Neural cell (in vitro differentiated cells): ENCODE measurements around the gene DCDC2. TPM values are rescaled to one million over a fixed set of nuclear protein-coding genes. Genes with fewer than 3 reads are reported as not detected.

Experiments used
- H2AFZ ChIP-seq: fragments of 200-600, 300-800 bp; sonication (generic), shearing (Covaris generic); 2 replicates; pipeline ENCODE4 v1.6.0; 2014; ENCODE audit warnings: low read depth, mild to moderate bottlenecking, antibody characterized with exemption, low read length, moderate library complexity
- H3F3A ChIP-seq: fragments of 200-600 bp; shearing (Covaris generic); 2 replicates; pipeline ENCODE4 v1.6.1; 2016; ENCODE audit warnings: mild to moderate bottlenecking, moderate library complexity, mixed read lengths, antibody characterized with exemption, low read length; ENCODE audit not compliant: insufficient read depth, poor library complexity, severe bottlenecking
- H3K27ac ChIP-seq: fragments of 200-600, 300-800 bp; sonication (generic), shearing (Covaris generic); 2 replicates; pipeline ENCODE4 v1.5.1; 2014; ENCODE audit warnings: mild to moderate bottlenecking, low read length, moderate library complexity
- H3K27me3 ChIP-seq: fragments of 300-800, 200-600 bp; sonication (generic), shearing (Covaris generic); 2 replicates; pipeline ENCODE4 v1.6.0; 2014; ENCODE audit warnings: mild to moderate bottlenecking, low read depth, low read length, moderate library complexity; ENCODE audit not compliant: insufficient read depth
- H3K36me3 ChIP-seq: fragments of 300-800, 200-600 bp; sonication (generic), shearing (Covaris generic); 2 replicates; pipeline ENCODE4 v1.5.1; 2014; ENCODE audit warnings: mild to moderate bottlenecking, antibody characterized with exemption, low read length, moderate library complexity; ENCODE audit not compliant: insufficient read depth
- H3K4me2 ChIP-seq: fragments of 300-800, 200-600 bp; sonication (generic), shearing (Covaris generic); 2 replicates; pipeline ENCODE4 v1.6.0; 2014; ENCODE audit warnings: mild to moderate bottlenecking, low read length
- H3K4me3 ChIP-seq: fragments of 300-800, 200-600 bp; sonication (generic), shearing (Covaris generic); 2 replicates; pipeline ENCODE4 v1.5.1; 2014; ENCODE audit warnings: mild to moderate bottlenecking, low read length, moderate library complexity
- H3K79me2 ChIP-seq: fragments of 200-600 bp; shearing (Covaris generic); replicated peaks from 2 replicates; pipeline ENCODE4 v1.6.0; 2014; ENCODE audit warnings: mild to moderate bottlenecking, low read length, moderate library complexity; ENCODE audit not compliant: insufficient read depth
- H3K9ac ChIP-seq: fragments of 300-800, 200-600 bp; sonication (generic), shearing (Covaris generic); 2 replicates; pipeline ENCODE4 v1.6.1; 2016; ENCODE audit warnings: mild to moderate bottlenecking, low read length, mixed read lengths
- H3K9me2 ChIP-seq: fragments of 200-600 bp; shearing (Covaris generic); 2 replicates; pipeline ENCODE4 v1.6.1; 2016; ENCODE audit warnings: mild to moderate bottlenecking, low read length, mixed read lengths; ENCODE audit not compliant: insufficient read depth
- H3K9me3 ChIP-seq: fragments of 200-600, 300-800 bp; sonication (generic), shearing (Covaris generic); 2 replicates; pipeline ENCODE4 v1.6.1; 2016; ENCODE audit warnings: mild to moderate bottlenecking, mixed run types, low read length, moderate library complexity, mixed read lengths
- H4K20me1 ChIP-seq: fragments of 200-600 bp; shearing (Covaris generic); 2 replicates; pipeline ENCODE4 v1.6.1; 2016; ENCODE audit warnings: mild to moderate bottlenecking, mixed run types; ENCODE audit not compliant: insufficient read depth
- EP300 ChIP-seq: fragments of 450-650 bp; conservative IDR thresholded peaks from 2 replicates; pipeline ENCODE4 v1.6.1; 2014; ENCODE audit warnings: antibody characterized with exemption, mild to moderate bottlenecking, moderate library complexity; ENCODE audit not compliant: poor library complexity, severe bottlenecking
- EZH2 ChIP-seq: fragments of 200-600, 300-800 bp; shearing (Covaris generic), sonication (generic); IDR thresholded peaks from 2 replicates; pipeline ENCODE4 v1.6.1; 2014; ENCODE audit warnings: antibody characterized with exemption, low read length, borderline replicate concordance, mild to moderate bottlenecking; ENCODE audit not compliant: insufficient read depth, poor library complexity, severe bottlenecking
- MXI1 ChIP-seq: fragments of 450-650 bp; conservative IDR thresholded peaks from 2 replicates; pipeline ENCODE4 v1.6.1; 2014; ENCODE audit warnings: antibody characterized with exemption, mild to moderate bottlenecking; ENCODE audit not compliant: poor library complexity, severe bottlenecking
- POLR2AphosphoS5 ChIP-seq: IDR thresholded peaks from 2 replicates; pipeline ENCODE4 v1.6.1; 2012
- RAD21 ChIP-seq: fragments of 450-650 bp; conservative IDR thresholded peaks from 2 replicates; pipeline ENCODE4 v1.6.1; 2014; ENCODE audit warnings: antibody characterized with exemption, mild to moderate bottlenecking, moderate library complexity
- SMC3 ChIP-seq: fragments of 450-650 bp; conservative IDR thresholded peaks from 2 replicates; pipeline ENCODE4 v1.6.1; 2014; ENCODE audit warnings: antibody characterized with exemption, mild to moderate bottlenecking, moderate library complexity; ENCODE audit not compliant: poor library complexity
- TAF1 ChIP-seq: IDR thresholded peaks from 2 replicates; pipeline ENCODE4 v1.6.1; 2012; ENCODE audit warnings: low read depth
- polyA plus RNA-seq: library from polyadenylated mRNA; depleted of rRNA; stranded (reverse); fragments of >200 nt; gene quantifications from 2 replicates; pipeline ENCODE4 v1.2.3, GENCODE V29; 2014
- TF ChIP-seq, protein P1 (sequence below): fragments of 450-650 bp; IDR thresholded peaks from 2 replicates; pipeline ENCODE4 v1.5.1; 2014; ENCODE audit warnings: antibody characterized with exemption, mild to moderate bottlenecking, moderate library complexity; ENCODE audit not compliant: poor library complexity, severe bottlenecking
- TF ChIP-seq, protein P2 (sequence below): IDR thresholded peaks from 2 replicates; pipeline ENCODE4 v1.6.1; 2012; ENCODE audit warnings: borderline replicate concordance

Gene DCDC2
- polyA plus RNA-seq, 1 donor from 2014 or later: 0.57 TPM

- H2AFZ ChIP-seq: no peak overlapping the region
- H3K9me2 ChIP-seq: no peaks in the 10 kb centered on the region
- TF ChIP-seq, protein P1, sequence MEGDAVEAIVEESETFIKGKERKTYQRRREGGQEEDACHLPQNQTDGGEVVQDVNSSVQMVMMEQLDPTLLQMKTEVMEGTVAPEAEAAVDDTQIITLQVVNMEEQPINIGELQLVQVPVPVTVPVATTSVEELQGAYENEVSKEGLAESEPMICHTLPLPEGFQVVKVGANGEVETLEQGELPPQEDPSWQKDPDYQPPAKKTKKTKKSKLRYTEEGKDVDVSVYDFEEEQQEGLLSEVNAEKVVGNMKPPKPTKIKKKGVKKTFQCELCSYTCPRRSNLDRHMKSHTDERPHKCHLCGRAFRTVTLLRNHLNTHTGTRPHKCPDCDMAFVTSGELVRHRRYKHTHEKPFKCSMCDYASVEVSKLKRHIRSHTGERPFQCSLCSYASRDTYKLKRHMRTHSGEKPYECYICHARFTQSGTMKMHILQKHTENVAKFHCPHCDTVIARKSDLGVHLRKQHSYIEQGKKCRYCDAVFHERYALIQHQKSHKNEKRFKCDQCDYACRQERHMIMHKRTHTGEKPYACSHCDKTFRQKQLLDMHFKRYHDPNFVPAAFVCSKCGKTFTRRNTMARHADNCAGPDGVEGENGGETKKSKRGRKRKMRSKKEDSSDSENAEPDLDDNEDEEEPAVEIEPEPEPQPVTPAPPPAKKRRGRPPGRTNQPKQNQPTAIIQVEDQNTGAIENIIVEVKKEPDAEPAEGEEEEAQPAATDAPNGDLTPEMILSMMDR: no peak
- no peak for TF ChIP-seq EZH2
- TF ChIP-seq EP300: no peak
- no peak for TF ChIP-seq SMC3
- no peak for TF ChIP-seq TAF1
- TF ChIP-seq, protein P2, sequence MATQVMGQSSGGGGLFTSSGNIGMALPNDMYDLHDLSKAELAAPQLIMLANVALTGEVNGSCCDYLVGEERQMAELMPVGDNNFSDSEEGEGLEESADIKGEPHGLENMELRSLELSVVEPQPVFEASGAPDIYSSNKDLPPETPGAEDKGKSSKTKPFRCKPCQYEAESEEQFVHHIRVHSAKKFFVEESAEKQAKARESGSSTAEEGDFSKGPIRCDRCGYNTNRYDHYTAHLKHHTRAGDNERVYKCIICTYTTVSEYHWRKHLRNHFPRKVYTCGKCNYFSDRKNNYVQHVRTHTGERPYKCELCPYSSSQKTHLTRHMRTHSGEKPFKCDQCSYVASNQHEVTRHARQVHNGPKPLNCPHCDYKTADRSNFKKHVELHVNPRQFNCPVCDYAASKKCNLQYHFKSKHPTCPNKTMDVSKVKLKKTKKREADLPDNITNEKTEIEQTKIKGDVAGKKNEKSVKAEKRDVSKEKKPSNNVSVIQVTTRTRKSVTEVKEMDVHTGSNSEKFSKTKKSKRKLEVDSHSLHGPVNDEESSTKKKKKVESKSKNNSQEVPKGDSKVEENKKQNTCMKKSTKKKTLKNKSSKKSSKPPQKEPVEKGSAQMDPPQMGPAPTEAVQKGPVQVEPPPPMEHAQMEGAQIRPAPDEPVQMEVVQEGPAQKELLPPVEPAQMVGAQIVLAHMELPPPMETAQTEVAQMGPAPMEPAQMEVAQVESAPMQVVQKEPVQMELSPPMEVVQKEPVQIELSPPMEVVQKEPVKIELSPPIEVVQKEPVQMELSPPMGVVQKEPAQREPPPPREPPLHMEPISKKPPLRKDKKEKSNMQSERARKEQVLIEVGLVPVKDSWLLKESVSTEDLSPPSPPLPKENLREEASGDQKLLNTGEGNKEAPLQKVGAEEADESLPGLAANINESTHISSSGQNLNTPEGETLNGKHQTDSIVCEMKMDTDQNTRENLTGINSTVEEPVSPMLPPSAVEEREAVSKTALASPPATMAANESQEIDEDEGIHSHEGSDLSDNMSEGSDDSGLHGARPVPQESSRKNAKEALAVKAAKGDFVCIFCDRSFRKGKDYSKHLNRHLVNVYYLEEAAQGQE: no peak
- no peak for TF ChIP-seq POLR2AphosphoS5
- TF ChIP-seq MXI1: no peak
- no peak for TF ChIP-seq RAD21
- H3K4me2 ChIP-seq: no peak overlapping the region
- H3K9ac ChIP-seq: no peak overlapping the region
- no peaks in the 10 kb centered on the region for H3F3A ChIP-seq
- H3K36me3 ChIP-seq: peaks cover 4% of the 10 kb centered on the region
- no peak overlapping the region for H3K27ac ChIP-seq
- no peaks in the 10 kb centered on the region for H3K79me2 ChIP-seq
- H3K4me3 ChIP-seq: no peak overlapping the region
- no peaks in the 10 kb centered on the region for H4K20me1 ChIP-seq
- peaks cover 5% of the 10 kb centered on the region for H3K9me3 ChIP-seq
- H3K27me3 ChIP-seq: no peaks in the 10 kb centered on the region
Measured at GRCh38 chr6:24255676-24256075, 102.2 kb downstream of the DCDC2 start.

DNA sequence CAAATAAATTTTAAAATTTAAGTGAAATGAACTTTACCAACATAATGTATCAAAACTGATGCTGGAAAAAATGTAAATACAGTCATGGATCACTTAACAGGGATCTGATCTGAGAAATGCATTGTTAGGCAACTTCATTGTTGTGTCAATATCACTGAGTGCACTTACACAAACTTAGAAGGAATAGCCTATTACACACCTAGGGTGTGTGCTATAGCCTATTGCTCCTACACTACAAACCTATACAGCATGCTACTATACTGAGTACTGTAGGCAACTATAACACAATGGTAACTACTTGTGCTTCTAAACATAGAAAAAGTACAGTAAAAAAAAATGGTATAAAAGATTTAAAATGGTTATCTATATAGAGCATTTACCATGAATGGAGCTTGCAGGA is 104.5 kb downstream of the DCDC2 start:
- Histone ChIP-seq H2AFZ (no peak overlapping the region), H3K27ac (no peak overlapping the region), H3K9me3 (peaks cover 5% of the 10 kb centered on the region), H4K20me1 (no peaks in the 10 kb centered on the region), H3K9me2 (no peaks in the 10 kb centered on the region), H3K4me2 (no peak overlapping the region), H3K79me2 (no peaks in the 10 kb centered on the region), H3K36me3 (peaks cover 4% of the 10 kb centered on the region), H3K9ac (no peak overlapping the region), H3F3A (no peaks in the 10 kb centered on the region), H3K27me3 (no peaks in the 10 kb centered on the region), H3K4me3 (no peak overlapping the region)
- TF ChIP-seq POLR2AphosphoS5: no peak
- TF ChIP-seq EZH2: no peak
- no peak for TF ChIP-seq RAD21
- no peak for TF ChIP-seq SMC3
- TF ChIP-seq, protein P1: no peak
- no peak for TF ChIP-seq MXI1
- TF ChIP-seq, protein P2: no peak
- TF ChIP-seq TAF1: no peak
